Esophagus squamous epithelium (tissue), 5 donors: ENCODE results near the gene CCDC82. TPM values are rescaled to one million over a fixed set of nuclear protein-coding genes. Genes with fewer than 3 reads are reported as not detected.

Experiments
- DNase-seq: peaks from one replicate; lab custom pipeline; 2025; lab: John Stamatoyannopoulos, UW
- H3K27ac ChIP-seq, 4 donors: fragments of 200-600 bp; sonication (generic); one replicate each; pipeline ENCODE4 v1.5.1; 2016 to 2019; ENCODE audit warnings: mild to moderate bottlenecking in 1 of 4
- H3K27me3 ChIP-seq, 4 donors: fragments of 200-600 bp; sonication (generic); 1 replicate in 3 of 4; 2 replicates in 1 of 4; pipeline versions ENCODE4 v1.5.1 to v1.6.0; 2017 to 2021; ENCODE audit warnings: antibody characterized with exemption in 1 of 4
- H3K36me3 ChIP-seq, 3 donors: fragments of 200-600 bp; sonication (generic); one replicate each; pipeline ENCODE4 v1.5.1; 2016 to 2019
- H3K4me1 ChIP-seq, 3 donors: fragments of 200-600 bp; sonication (generic); one replicate each; pipeline ENCODE4 v1.5.1; 2017 to 2019
- H3K4me3 ChIP-seq, 4 donors: fragments of 200-600 bp; sonication (generic); 1 replicate in 3 of 4; 2 replicates in 1 of 4; pipeline ENCODE4 v1.5.1; 2016 to 2019; ENCODE audit warnings: mild to moderate bottlenecking in 2 of 4, moderate library complexity in 1 of 4
- H3K9me3 ChIP-seq, 3 donors: fragments of 200-600 bp; sonication (generic); one replicate each; pipeline ENCODE4 v1.5.1; 2016 to 2019
- CTCF ChIP-seq, 6 experiments: fragments of 450-650 bp in 4 of 6; fragments of 200-600 bp in 2 of 6; sonication (generic) in 2 of 6; IDR thresholded peaks; one replicate each; pipeline ENCODE4 v1.5.1; 2016 to 2019; ENCODE audit warnings: antibody characterized with exemption in 6 of 6, mild to moderate bottlenecking in 4 of 6, moderate library complexity in 4 of 6
- POLR2A ChIP-seq, 4 donors: fragments of 450-650 bp; IDR thresholded peaks; one replicate each; pipeline ENCODE4 v1.6.1; 2017; ENCODE audit warnings: antibody characterized with exemption in 4 of 4, mild to moderate bottlenecking in 4 of 4, moderate library complexity in 3 of 4
- WGBS, 2 donors: methylation state at CpG; one replicate each; pipeline ENCODE4 v1.1.5; 2018; 5-methylcytosine and 5-hydroxymethylcytosine counted together
- intact Hi-C: fragments of 100-400 bp; cut with DNase I; formaldehyde crosslinking; loops from one replicate; pipeline ENCODE4 v1.15.0; 2022
- total RNA-seq, 4 donors: library from RNA; depleted of rRNA; stranded (reverse); fragments of >200 nt; gene quantifications; one replicate each; pipeline ENCODE4 v1.1.0, GENCODE V29; 2016
- donor health status: DM: yes; HTN: yes; CAD: no.

CCDC82 gene
- total RNA-seq, 4 donors from 2014 or later: 8.8 to 18.7 (median 10.0) TPM

DNA sequence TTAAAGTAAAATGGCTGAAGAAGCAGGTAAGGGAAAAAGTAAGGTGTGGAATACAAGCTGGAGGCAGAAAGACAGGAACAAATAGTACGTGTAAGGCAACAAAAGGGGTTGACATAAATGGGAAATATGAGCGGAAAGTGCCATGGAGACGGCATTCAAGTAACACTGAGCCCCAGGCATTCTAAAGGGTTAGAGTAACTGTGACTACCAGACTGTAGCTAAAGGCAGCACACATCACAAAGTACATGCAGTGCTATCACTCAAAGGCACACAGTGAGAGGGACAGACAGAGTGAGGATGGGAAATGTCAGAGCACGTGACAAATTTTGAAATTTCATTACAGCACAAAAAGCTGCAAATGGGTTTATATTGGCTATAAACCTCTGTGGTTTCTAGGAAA is 32.9 kb downstream of the CCDC82 start:
- no peak overlapping the region for H3K4me3 ChIP-seq
- H3K27ac ChIP-seq: no peak overlapping the region
- H3K27me3 ChIP-seq: no peaks in the 10 kb centered on the region
- no peaks in the 10 kb centered on the region for H3K9me3 ChIP-seq
- 44 to 73% methylated on average over 4 of the region's 4 CpGs for WGBS, 2 donors
- no peak for DNase-seq
- peaks cover 0 to 60% (median 0%) of the 10 kb centered on the region in 3 donors for H3K36me3 ChIP-seq
- H3K4me1 ChIP-seq: no peaks in the 10 kb centered on the region
- intact Hi-C loops: no loop called here
- TF ChIP-seq CTCF (IDR thresholded peaks at IDR 0.05) (no peak), POLR2A (IDR thresholded peaks at IDR 0.05) (no peak)

DNA sequence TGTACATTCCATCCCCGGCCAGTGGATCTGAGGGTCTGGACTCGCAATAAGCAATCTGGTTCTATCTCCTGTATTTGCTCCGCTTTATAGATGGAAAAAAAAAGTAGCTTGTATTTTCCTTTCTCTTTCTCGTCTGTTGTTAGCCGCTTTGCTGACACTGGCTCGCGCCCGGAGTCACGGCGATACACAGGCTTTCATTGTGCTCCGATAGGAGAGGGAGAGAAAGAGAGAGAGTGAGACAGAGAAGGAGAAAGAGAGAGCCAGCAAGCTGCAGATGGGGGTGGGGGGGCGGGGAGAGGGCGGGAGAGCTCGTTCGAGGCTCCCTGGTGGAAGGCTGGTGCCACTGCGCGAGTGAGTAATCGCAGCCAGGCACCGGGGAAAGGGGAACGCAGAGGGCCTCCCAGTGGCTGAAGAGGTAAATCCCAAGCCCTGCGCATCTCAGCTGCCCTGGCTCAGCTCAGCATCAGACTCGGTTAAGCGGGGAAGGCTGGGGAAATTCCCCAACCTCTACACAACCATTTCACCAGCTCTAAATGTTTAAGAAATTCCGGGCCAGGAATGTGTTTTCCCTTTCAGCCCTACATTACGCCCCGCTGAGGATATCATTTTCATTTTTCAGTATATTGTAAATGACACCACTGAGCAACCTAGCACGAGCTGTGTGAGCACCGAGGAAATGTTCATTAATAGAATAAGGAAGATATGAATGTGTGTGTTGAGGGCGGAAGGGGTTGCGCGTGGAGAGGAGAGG is 46.6 kb downstream of the CCDC82 start, which contains the start of gene MAML2:
TSS of gene MAML2 (minus strand) at position 235 of the 751 bp plus-strand sequence. CDS start 1,300 bp downstream, outside the sequence.
- intact Hi-C loops: no loop called here
- no peak for TF ChIP-seq POLR2A (IDR thresholded peaks at IDR 0.05)
- peak; percentile 83 to 94 (median 92) for TF ChIP-seq CTCF (IDR thresholded peaks at IDR 0.05)
- 3 to 4% methylated on average over 16 to 30 of the region's 31 CpGs for WGBS, 2 donors

GRCh38 chr11:96342014-96342960 is 47.4 kb downstream of the CCDC82 start:
- intact Hi-C loops: no loop called here

More for the DNA sequence above, 46.6 kb downstream of the CCDC82 start, which contains the start of gene MAML2:
- Histone ChIP-seq H3K4me1 (peaks cover 27 to 47% (median 30%) of the 10 kb centered on the region in 3 donors), H3K27ac (peak within 1 kb of the TSS; percentile 72 to 93 (median 85)), H3K36me3 (no peaks in the 10 kb centered on the region), H3K4me3 (peak within 1 kb of the TSS; percentile 44 to 91 (median 80)), H3K27me3 (no peaks in the 10 kb centered on the region), H3K9me3 (no peaks in the 10 kb centered on the region)
- DNase-seq: peak; percentile 59

GRCh38 chr11:96341211-96342013 is 48.3 kb downstream of the CCDC82 start:
- 21 to 29% methylated on average over 14 to 17 of the region's 26 CpGs for WGBS, 2 donors

More at GRCh38 chr11:96342014-96342960, 47.4 kb downstream of the CCDC82 start:
- no peak for DNase-seq
- Histone ChIP-seq H3K36me3 (no peaks in the 10 kb centered on the region), H3K4me1 (peaks cover 36 to 55% (median 39%) of the 10 kb centered on the region in 3 donors), H3K27me3 (no peaks in the 10 kb centered on the region), H3K9me3 (no peaks in the 10 kb centered on the region), H3K27ac (peak overlapping the region; percentile 72 to 93 (median 85)), H3K4me3 (peak overlapping the region; percentile 44 to 91 (median 80))
- WGBS, 2 donors: 0 to 2% methylated on average over 13 of the region's 13 CpGs
- TF ChIP-seq CTCF (IDR thresholded peaks at IDR 0.05) (no peak), POLR2A (IDR thresholded peaks at IDR 0.05) (no peak)

More at GRCh38 chr11:96341211-96342013, 48.3 kb downstream of the CCDC82 start:
- DNase-seq: no peak
- Histone ChIP-seq H3K9me3 (no peaks in the 10 kb centered on the region), H3K36me3 (no peaks in the 10 kb centered on the region), H3K4me1 (peaks cover 37 to 63% (median 40%) of the 10 kb centered on the region in 3 donors), H3K27ac (peak overlapping the region; percentile 72 to 93 (median 85)), H3K4me3 (peak overlapping the region; percentile 44 to 91 (median 80)), H3K27me3 (no peaks in the 10 kb centered on the region)
- TF ChIP-seq POLR2A (IDR thresholded peaks at IDR 0.05): peak in 1 of 4 donors; percentile 31
- peak in 5 of 6 experiments; percentile 27 to 51 (median 33) for TF ChIP-seq CTCF (IDR thresholded peaks at IDR 0.05)
- intact Hi-C loops: no loop called here
